Left ventricle myocardium inferior (tissue), 1 donor: ENCODE measurements around the gene SF1. TPM values are rescaled to one million over a fixed set of nuclear protein-coding genes. Genes with fewer than 3 reads are reported as not detected.

Experiments used
- DNase-seq: peaks from one replicate; pipeline ENCODE4 v3.0.0-alpha.2; 2020
- H3K27ac ChIP-seq: fragments of 200-600 bp; replicated peaks from 2 replicates; pipeline ENCODE4 v1.8.0; 2021
- H3K27me3 ChIP-seq: fragments of 200-600 bp; 2 replicates; pipeline ENCODE4 v1.8.0; 2021; ENCODE audit warnings: low read depth
- H3K36me3 ChIP-seq: fragments of 200-600 bp; 2 replicates; pipeline ENCODE4 v1.8.0; 2021
- H3K4me1 ChIP-seq: fragments of 200-600 bp; 2 replicates; pipeline ENCODE4 v1.8.0; 2021
- H3K4me3 ChIP-seq: fragments of 200-600 bp; 2 replicates; pipeline ENCODE4 v1.8.0; 2021; ENCODE audit warnings: mild to moderate bottlenecking, moderate library complexity
- H3K9me3 ChIP-seq: fragments of 200-600 bp; replicated peaks from 2 replicates; pipeline ENCODE4 v1.8.0; 2021
- CTCF ChIP-seq: fragments of 200-600 bp; IDR thresholded peaks from 2 replicates; pipeline ENCODE4 v1.8.0; 2021; ENCODE audit warnings: antibody characterized with exemption, mild to moderate bottlenecking, borderline replicate concordance
- intact Hi-C: fragments of 100-400 bp; cut with micrococcal nuclease; formaldehyde crosslinking; loops from one replicate; pipeline ENCODE4 v1.11.0; 2022
- total RNA-seq: library from RNA; stranded (reverse); fragmentation: NEBNext Ultra II Directional; extraction: Animal tissue kit (Norgen Biotek cat#: 25700); gene quantifications from one replicate; pipeline ENCODE4 v1.2.1, GENCODE V29; 2021
- donor health status: DM: no; HTN: yes; CAD: no; lungs with severe emphysema.

The SF1 gene
- total RNA-seq, 1 donor from 2014 or later, result 188 TPM

- peaks cover 38% of the 10 kb centered on the region for H3K36me3 ChIP-seq
- H3K4me3 ChIP-seq, result no peak overlapping the region
- no peaks in the 10 kb centered on the region for H3K27me3 ChIP-seq
- H3K4me1 ChIP-seq, result peaks cover 8% of the 10 kb centered on the region
- no peaks in the 10 kb centered on the region for H3K9me3 ChIP-seq
- DNase-seq, result no peak
- H3K27ac ChIP-seq, result no peak overlapping the region
- TF ChIP-seq CTCF, result no peak
- intact Hi-C loops, result no loop called here
Measured at GRCh38 chr11:64731601-64732000, 46.7 kb downstream of the SF1 start.

GRCh38 chr11:64729851-64730382 lies 48.4 kb downstream of the SF1 start:
- H3K4me3 ChIP-seq, result no peak overlapping the region
- TF ChIP-seq CTCF, result no peak
- peaks cover 25% of the 10 kb centered on the region for H3K36me3 ChIP-seq
- no peak overlapping the region for H3K27ac ChIP-seq
- intact Hi-C loops, result no loop called here
- peaks cover 8% of the 10 kb centered on the region for H3K4me1 ChIP-seq
- no peak for DNase-seq
- no peaks in the 10 kb centered on the region for H3K9me3 ChIP-seq
- H3K27me3 ChIP-seq, result no peaks in the 10 kb centered on the region

GRCh38 chr11:64728757-64729365 lies 49.5 kb downstream of the SF1 start:
- intact Hi-C loops, result no loop called here

GRCh38 chr11:64726867-64727530 lies 51.3 kb downstream of the SF1 start:
- Histone ChIP-seq H3K4me1 (peaks cover 15% of the 10 kb centered on the region), H3K36me3 (peaks cover 16% of the 10 kb centered on the region), H3K27ac (no peak overlapping the region), H3K9me3 (no peaks in the 10 kb centered on the region), H3K27me3 (peaks cover 10% of the 10 kb centered on the region), H3K4me3 (no peak overlapping the region)
- intact Hi-C loops, result no loop called here
- no peak for DNase-seq
- TF ChIP-seq CTCF, result no peak

More at GRCh38 chr11:64728757-64729365, 49.5 kb downstream of the SF1 start:
- no peak for TF ChIP-seq CTCF
- H3K27me3 ChIP-seq, result no peaks in the 10 kb centered on the region
- H3K36me3 ChIP-seq, result peaks cover 21% of the 10 kb centered on the region
- H3K4me1 ChIP-seq, result peaks cover 8% of the 10 kb centered on the region
- DNase-seq, result no peak
- H3K4me3 ChIP-seq, result no peak overlapping the region
- H3K9me3 ChIP-seq, result no peaks in the 10 kb centered on the region
- H3K27ac ChIP-seq, result no peak overlapping the region

- DNase-seq, result no peak
- peaks cover 18% of the 10 kb centered on the region for H3K27me3 ChIP-seq
- no peaks in the 10 kb centered on the region for H3K9me3 ChIP-seq
- H3K36me3 ChIP-seq, result peaks cover 11% of the 10 kb centered on the region
- intact Hi-C loops, result no loop called here
- H3K4me3 ChIP-seq, result no peak overlapping the region
- TF ChIP-seq CTCF, result no peak
- H3K27ac ChIP-seq, result no peak overlapping the region
- peaks cover 15% of the 10 kb centered on the region for H3K4me1 ChIP-seq
Measured at GRCh38 chr11:64726211-64726641, 52.1 kb downstream of the SF1 start.
